ENCODE measurements around the gene SNRPE. TPM values are rescaled to one million over a fixed set of nuclear protein-coding genes. Genes with fewer than 3 reads are reported as not detected.

SNRPE gene
- total and polyA plus RNA-seq, 2 of the 13 experiments (the other 11 are each of a cell fraction or from before 2014, with no cell fraction given) = 146 to 281 TPM

DNA sequence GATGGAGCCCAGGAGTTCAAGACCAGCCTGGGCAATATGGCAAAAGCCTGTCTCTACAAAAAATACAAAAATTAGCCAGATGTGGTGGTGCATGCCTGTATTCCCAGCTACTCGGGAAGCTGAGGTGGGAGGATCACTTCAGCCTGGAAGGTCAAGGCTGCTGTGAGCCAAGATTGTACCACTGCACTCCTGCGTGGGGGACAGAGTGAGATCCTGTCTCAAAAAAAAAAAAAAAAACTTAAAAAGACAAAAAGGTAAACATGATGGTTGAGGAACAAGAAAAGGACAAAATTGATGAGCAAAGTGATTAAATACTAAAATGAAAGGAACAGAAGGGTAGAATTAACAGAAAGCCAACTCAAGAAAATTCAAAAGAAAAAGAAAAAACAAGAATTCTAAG is 30.6 kb downstream of the SNRPE start:
- ChIA-PET CTCF (ENCODE audit: low intra/inter-chr PET ratio, low total read pairs) (no interaction called here), POLR2A (no interaction called here)

DNA sequence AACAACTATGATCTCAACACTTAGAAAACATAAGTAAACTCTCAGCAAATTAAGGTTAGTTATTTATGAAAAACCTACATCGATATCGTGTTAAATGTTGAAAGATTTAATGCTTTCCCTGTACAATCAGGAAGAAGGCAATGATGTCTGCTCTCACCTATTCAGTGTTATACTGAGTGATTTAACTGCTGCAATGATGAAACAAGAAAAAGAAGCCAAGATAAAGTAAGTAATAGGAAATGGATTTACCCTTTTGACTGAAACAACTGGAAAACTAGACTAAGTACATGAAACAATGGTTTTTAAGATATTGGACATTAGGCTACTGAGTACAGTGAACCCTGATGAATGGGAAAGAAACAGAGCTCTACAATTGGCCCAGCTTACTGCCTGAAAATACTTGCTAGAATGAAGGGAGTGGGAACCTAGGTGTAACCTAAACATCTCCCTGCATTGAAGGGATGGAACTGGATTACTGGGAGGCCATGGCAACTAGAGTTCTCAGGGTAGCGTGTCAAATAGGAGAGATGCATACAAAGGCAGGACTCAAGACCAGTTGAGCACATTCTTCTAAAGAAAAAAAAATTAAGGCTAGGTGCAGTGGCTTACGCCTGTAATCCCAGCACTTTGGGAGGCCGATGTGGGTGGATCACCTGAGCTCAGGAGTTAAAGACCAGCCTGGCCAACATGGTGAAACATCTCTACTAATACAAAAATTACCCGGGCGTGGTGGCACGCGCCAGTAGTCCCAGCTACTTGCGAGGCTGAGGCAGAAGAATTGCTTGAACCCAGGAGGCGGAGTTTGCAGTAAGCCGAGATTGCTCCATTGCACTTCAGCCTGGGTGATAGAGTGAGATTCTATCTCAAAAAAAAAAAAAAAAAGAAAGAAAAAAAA is 37.3 kb downstream of the SNRPE start:
- H3K4me1 ChIP-seq (ENCODE audit: insufficient read depth, low read length) = peaks cover 35% of the 10 kb centered on the region
- in situ Hi-C loops (cut with HindIII; ENCODE audit: extremely low pct_ligation_motif_present, low pct_unique_long_range_greater_than_20kb) = no loop called here
- ChIA-PET CTCF (ENCODE audit: low intra/inter-chr PET ratio, low total read pairs) (no interaction called here), POLR2A (interaction anchor here (0.7 kb wide), 1 partner anchor 10 kb away, joined by 3 read pairs; no protein-coding TSS in a partner anchor)
- DNase-seq (ENCODE audit: low spot score) (no peak), ATAC-seq (peak; percentile 62), FAIRE-seq (no peak)
- no peak overlapping the region for H2AFZ ChIP-seq (ENCODE audit: low read length)
- TF ChIP-seq SALL1 (CRISPR knock-in tag; IDR thresholded peaks at IDR 0.05) (0 out of 2 replicates have a peak, but pooled peaks have one; percentile 20), ZNF780A (CRISPR knock-in tag; IDR thresholded peaks at IDR 0.05) (no peak)
- TF ChIP-seq, protein P1, sequence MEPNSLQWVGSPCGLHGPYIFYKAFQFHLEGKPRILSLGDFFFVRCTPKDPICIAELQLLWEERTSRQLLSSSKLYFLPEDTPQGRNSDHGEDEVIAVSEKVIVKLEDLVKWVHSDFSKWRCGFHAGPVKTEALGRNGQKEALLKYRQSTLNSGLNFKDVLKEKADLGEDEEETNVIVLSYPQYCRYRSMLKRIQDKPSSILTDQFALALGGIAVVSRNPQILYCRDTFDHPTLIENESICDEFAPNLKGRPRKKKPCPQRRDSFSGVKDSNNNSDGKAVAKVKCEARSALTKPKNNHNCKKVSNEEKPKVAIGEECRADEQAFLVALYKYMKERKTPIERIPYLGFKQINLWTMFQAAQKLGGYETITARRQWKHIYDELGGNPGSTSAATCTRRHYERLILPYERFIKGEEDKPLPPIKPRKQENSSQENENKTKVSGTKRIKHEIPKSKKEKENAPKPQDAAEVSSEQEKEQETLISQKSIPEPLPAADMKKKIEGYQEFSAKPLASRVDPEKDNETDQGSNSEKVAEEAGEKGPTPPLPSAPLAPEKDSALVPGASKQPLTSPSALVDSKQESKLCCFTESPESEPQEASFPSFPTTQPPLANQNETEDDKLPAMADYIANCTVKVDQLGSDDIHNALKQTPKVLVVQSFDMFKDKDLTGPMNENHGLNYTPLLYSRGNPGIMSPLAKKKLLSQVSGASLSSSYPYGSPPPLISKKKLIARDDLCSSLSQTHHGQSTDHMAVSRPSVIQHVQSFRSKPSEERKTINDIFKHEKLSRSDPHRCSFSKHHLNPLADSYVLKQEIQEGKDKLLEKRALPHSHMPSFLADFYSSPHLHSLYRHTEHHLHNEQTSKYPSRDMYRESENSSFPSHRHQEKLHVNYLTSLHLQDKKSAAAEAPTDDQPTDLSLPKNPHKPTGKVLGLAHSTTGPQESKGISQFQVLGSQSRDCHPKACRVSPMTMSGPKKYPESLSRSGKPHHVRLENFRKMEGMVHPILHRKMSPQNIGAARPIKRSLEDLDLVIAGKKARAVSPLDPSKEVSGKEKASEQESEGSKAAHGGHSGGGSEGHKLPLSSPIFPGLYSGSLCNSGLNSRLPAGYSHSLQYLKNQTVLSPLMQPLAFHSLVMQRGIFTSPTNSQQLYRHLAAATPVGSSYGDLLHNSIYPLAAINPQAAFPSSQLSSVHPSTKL (CRISPR knock-in tag; IDR thresholded peaks at IDR 0.05) = 0 out of 2 replicates have a peak, but pooled peaks have one; percentile 8
- H4K20me1 ChIP-seq (ENCODE audit: insufficient read depth, low read length) = no peaks in the 10 kb centered on the region
- no peaks in the 10 kb centered on the region for H3K36me3 ChIP-seq (replicated peaks in 1 of 2; ENCODE audit: control insufficient read depth in 1 of 2, insufficient read depth in 2 of 2, low read length in 2 of 2)
- no peak overlapping the region for H3K4me3 ChIP-seq (replicated peaks in 1 of 3; ENCODE audit: insufficient read depth in 1 of 3, low read depth in 2 of 3, low read length in 3 of 3)
- H3K27me3 ChIP-seq (ENCODE audit: control insufficient read depth in 1 of 2, insufficient read depth in 2 of 2, low read length in 2 of 2) = no peaks in the 10 kb centered on the region
- peaks cover 12% of the 10 kb centered on the region; the same call in 1 of the 2 replicates for H3K9me3 ChIP-seq (ENCODE audit: low read length)
- no peak overlapping the region for H3K9ac ChIP-seq (ENCODE audit: insufficient read depth, low read depth, low read length)
- peak overlapping the region; percentile 18 for H3K4me2 ChIP-seq (ENCODE audit: low read depth, low read length)
- WGBS (ENCODE audit: low lambda C conversion rate) = 4% methylated on average over 12 of the region's 12 CpGs
- no peaks in the 10 kb centered on the region for H3K79me2 ChIP-seq (ENCODE audit: insufficient read depth, low read length)
- BruUV-seq (replicated peaks) = no TSS peak
- intact Hi-C loops (cut with micrococcal nuclease; ENCODE audit: unreplicated experiment) = no loop called here
- no peak overlapping the region for H3K27ac ChIP-seq (ENCODE audit: extremely low read length, insufficient read depth, low read length)

More for the DNA sequence above, 30.6 kb downstream of the SNRPE start:
- Histone ChIP-seq H3K36me3 (replicated peaks in 1 of 2; ENCODE audit: control insufficient read depth in 1 of 2, insufficient read depth in 2 of 2, low read length in 2 of 2) (no peaks in the 10 kb centered on the region), H3K27me3 (ENCODE audit: control insufficient read depth in 1 of 2, insufficient read depth in 2 of 2, low read length in 2 of 2) (no peaks in the 10 kb centered on the region), H3K9ac (ENCODE audit: insufficient read depth, low read depth, low read length) (no peak overlapping the region), H3K9me3 (ENCODE audit: low read length) (peaks cover 12% of the 10 kb centered on the region; the same call in 1 of the 2 replicates), H3K4me1 (ENCODE audit: insufficient read depth, low read length) (no peaks in the 10 kb centered on the region), H4K20me1 (ENCODE audit: insufficient read depth, low read length) (no peaks in the 10 kb centered on the region), H3K4me3 (replicated peaks in 1 of 3; ENCODE audit: insufficient read depth in 1 of 3, low read depth in 2 of 3, low read length in 3 of 3) (no peak overlapping the region), H2AFZ (ENCODE audit: low read length) (no peak overlapping the region), H3K4me2 (ENCODE audit: low read depth, low read length) (no peak overlapping the region), H3K79me2 (ENCODE audit: insufficient read depth, low read length) (no peaks in the 10 kb centered on the region), H3K27ac (ENCODE audit: extremely low read length, insufficient read depth, low read length) (no peak overlapping the region)
- in situ Hi-C loops (cut with HindIII; ENCODE audit: extremely low pct_ligation_motif_present, low pct_unique_long_range_greater_than_20kb) (no loop called here), intact Hi-C loops (cut with micrococcal nuclease; ENCODE audit: unreplicated experiment) (no loop called here)
- FAIRE-seq = no peak
- DNase-seq (ENCODE audit: low spot score) = no peak
- TF ChIP-seq NCOA1 (CRISPR knock-in tag; IDR thresholded peaks at IDR 0.05) = no peak
- BruUV-seq (replicated peaks) = no TSS peak
- ATAC-seq = no peak
- 23% methylated on average over 2 of the region's 2 CpGs for WGBS (ENCODE audit: low lambda C conversion rate)

All from HepG2 (cell line).